Keratinocyte (primary cell): ENCODE data around the gene GGA1. TPM values are rescaled to one million over a fixed set of nuclear protein-coding genes. Genes with fewer than 3 reads are reported as not detected.

ENCODE experiments used
- DNase-seq: peaks from one replicate; pipeline ENCODE4 v3.0.0-alpha.2; 2011; ENCODE audit warnings: low read depth, missing footprints, low spot score
- FAIRE-seq: peaks from 2 replicates; lab custom pipeline; 2011; peaks lifted over from hg19 to GRCh38; lab: Jason Lieb, UNC
- H2AFZ ChIP-seq: 2 replicates; pipeline ENCODE4 v1.6.0; 2012; ENCODE audit warnings: low read length, control low read depth, inconsistent platforms; ENCODE audit not compliant: control insufficient read depth
- H3K27ac ChIP-seq: 2 replicates; pipeline ENCODE4 v1.5.1; 2011; ENCODE audit warnings: low read length; ENCODE audit not compliant: control insufficient read depth, insufficient read depth
- H3K27me3 ChIP-seq: 3 replicates; pipeline ENCODE4 v1.6.0; 2011; ENCODE audit warnings: low read length; ENCODE audit not compliant: control insufficient read depth, insufficient read depth; ENCODE audit errors: extremely low read depth
- H3K36me3 ChIP-seq, 2 experiments: 2 replicates in 1 of 2; 3 replicates in 1 of 2; pipeline ENCODE4 v1.5.1; 2011; ENCODE audit warnings: low read length in 2 of 2, mild to moderate bottlenecking in 1 of 2; ENCODE audit not compliant: control insufficient read depth in 2 of 2, insufficient read depth in 2 of 2; ENCODE audit errors: extremely low read depth in 1 of 2
- H3K4me1 ChIP-seq: 3 replicates; pipeline ENCODE4 v1.5.1; 2011; ENCODE audit warnings: low read length; ENCODE audit not compliant: control insufficient read depth, insufficient read depth; ENCODE audit errors: extremely low read depth
- H3K4me2 ChIP-seq: 3 replicates; pipeline ENCODE4 v1.6.0; 2011; ENCODE audit warnings: low read depth, low read length; ENCODE audit not compliant: control insufficient read depth, insufficient read depth; ENCODE audit errors: extremely low read depth
- H3K4me3 ChIP-seq, 3 experiments: fragments of 200-600 bp in 1 of 3; sonication (generic) in 1 of 3; 2 replicates in 2 of 3; 3 replicates in 1 of 3; pipeline ENCODE4 v1.5.1; 2011 to 2016; ENCODE audit warnings: low read length in 3 of 3, mild to moderate bottlenecking in 3 of 3, control low read depth in 2 of 3, inconsistent platforms in 1 of 3, low read depth in 1 of 3, mixed read lengths in 1 of 3, mixed run types in 1 of 3, moderate library complexity in 1 of 3; ENCODE audit not compliant: control insufficient read depth in 2 of 3, insufficient read depth in 2 of 3; ENCODE audit errors: extremely low read depth in 1 of 3
- H3K79me2 ChIP-seq: 2 replicates; pipeline ENCODE4 v1.6.0; 2012; ENCODE audit warnings: low read length; ENCODE audit not compliant: control insufficient read depth, insufficient read depth
- H3K9ac ChIP-seq: 3 replicates; pipeline ENCODE4 v1.6.0; 2011; ENCODE audit warnings: low read length; ENCODE audit not compliant: control insufficient read depth, insufficient read depth; ENCODE audit errors: extremely low read depth
- H3K9me1 ChIP-seq: 3 replicates; pipeline ENCODE4 v1.6.0; 2011; ENCODE audit warnings: low read length; ENCODE audit not compliant: control insufficient read depth, insufficient read depth; ENCODE audit errors: extremely low read depth
- H3K9me3 ChIP-seq: 2 replicates; pipeline ENCODE4 v1.5.1; 2012; ENCODE audit warnings: low read depth, low read length; ENCODE audit not compliant: control insufficient read depth
- H4K20me1 ChIP-seq: 3 replicates; pipeline ENCODE4 v1.6.0; 2011; ENCODE audit warnings: low read length; ENCODE audit not compliant: control insufficient read depth, insufficient read depth; ENCODE audit errors: extremely low read depth
- EZH2 ChIP-seq: IDR thresholded peaks from one replicate; pipeline ENCODE4 v1.6.1; 2012; ENCODE audit warnings: inconsistent platforms, mild to moderate bottlenecking, low read length, moderate library complexity
- dilution Hi-C: fragments of 300-500 bp; cut with MboI; formaldehyde crosslinking; loops from one replicate; pipeline ENCODE4 v1.7.0; 2020; ENCODE audit warnings: low sequenced_read_pairs; ENCODE audit not compliant: extremely low pct_ligation_motif_present
- polyA plus RNA-seq, 5 experiments: library from polyadenylated mRNA; depleted of rRNA in 3 of 5; stranded (reverse) in 3 of 5; stranded (forward) in 1 of 5; unstranded in 1 of 5; fragments of >200 nt; gene quantifications; 1 replicate in 1 of 5; 2 replicates in 3 of 5; 3 replicates in 1 of 5; pipeline versions ENCODE4 v1.2.1 to v1.2.3, GENCODE V29; 2011 to 2012; ENCODE audit warnings: missing spikeins in 2 of 5, low read depth in 1 of 5, low replicate concordance in 1 of 5
- TF ChIP-seq, protein P1 (sequence below), 3 experiments: IDR thresholded peaks in 1 of 3; conservative IDR thresholded peaks in 1 of 3; optimal IDR thresholded peaks in 1 of 3; 2 replicates in 2 of 3; 3 replicates in 1 of 3; pipeline versions ENCODE3 to v1.5.1; 2011; ENCODE audit warnings: low read length in 3 of 3, mild to moderate bottlenecking in 3 of 3, moderate library complexity in 2 of 3, control low read depth in 1 of 3, inconsistent platforms in 1 of 3; ENCODE audit not compliant: insufficient read depth in 2 of 3; ENCODE audit errors: extremely low read depth in 1 of 3

The GGA1 gene
- polyA plus RNA-seq, 1 donor (not counting 4 experiments of a cell fraction or from before 2014, with no cell fraction given) = 29.2 TPM

DNA sequence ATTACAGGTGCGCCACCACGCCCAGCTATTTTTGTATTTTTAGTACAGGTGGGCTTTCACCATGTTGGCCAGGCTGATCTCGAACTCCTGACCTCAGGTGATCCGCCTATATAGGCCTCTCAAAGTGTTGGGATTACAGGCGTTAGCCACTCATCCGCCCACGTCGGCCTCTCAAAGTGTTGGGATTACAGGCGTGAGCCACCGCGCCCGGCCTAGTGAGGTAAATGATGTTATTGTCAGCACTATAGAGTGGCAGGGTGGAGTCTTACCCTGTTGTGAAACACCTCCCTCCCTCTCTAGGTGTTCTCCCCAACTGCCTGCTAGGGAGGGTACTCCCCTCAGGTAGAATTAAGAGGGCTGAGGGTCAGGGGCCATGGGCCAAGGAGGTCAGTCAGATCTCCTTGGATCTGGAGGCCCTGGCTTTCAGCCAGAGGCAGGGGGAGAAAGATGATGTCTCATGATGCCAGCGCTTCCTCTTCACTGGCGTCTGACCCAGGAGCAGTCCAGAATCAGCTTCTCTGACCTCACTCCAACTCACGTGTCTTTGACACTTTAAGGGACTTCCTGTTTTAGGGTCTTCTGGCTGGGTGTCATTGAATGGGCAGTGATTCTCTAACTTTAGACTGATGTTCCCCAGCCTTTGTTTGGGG, 2.0 kb downstream of the GGA1 start:
- no peak for DNase-seq
- no peak for TF ChIP-seq EZH2
- TF ChIP-seq, protein P1, sequence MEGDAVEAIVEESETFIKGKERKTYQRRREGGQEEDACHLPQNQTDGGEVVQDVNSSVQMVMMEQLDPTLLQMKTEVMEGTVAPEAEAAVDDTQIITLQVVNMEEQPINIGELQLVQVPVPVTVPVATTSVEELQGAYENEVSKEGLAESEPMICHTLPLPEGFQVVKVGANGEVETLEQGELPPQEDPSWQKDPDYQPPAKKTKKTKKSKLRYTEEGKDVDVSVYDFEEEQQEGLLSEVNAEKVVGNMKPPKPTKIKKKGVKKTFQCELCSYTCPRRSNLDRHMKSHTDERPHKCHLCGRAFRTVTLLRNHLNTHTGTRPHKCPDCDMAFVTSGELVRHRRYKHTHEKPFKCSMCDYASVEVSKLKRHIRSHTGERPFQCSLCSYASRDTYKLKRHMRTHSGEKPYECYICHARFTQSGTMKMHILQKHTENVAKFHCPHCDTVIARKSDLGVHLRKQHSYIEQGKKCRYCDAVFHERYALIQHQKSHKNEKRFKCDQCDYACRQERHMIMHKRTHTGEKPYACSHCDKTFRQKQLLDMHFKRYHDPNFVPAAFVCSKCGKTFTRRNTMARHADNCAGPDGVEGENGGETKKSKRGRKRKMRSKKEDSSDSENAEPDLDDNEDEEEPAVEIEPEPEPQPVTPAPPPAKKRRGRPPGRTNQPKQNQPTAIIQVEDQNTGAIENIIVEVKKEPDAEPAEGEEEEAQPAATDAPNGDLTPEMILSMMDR (optimal IDR thresholded peaks at IDR 0.05 in 1 of 3, IDR thresholded peaks at IDR 0.05 in 1 of 3, conservative IDR thresholded peaks at IDR 0.05 in 1 of 3; ENCODE audit: extremely low read depth in 1 of 3, insufficient read depth in 2 of 3, low read length in 3 of 3) = no peak
- H3K4me2 ChIP-seq = no peak overlapping the region
- no peaks in the 10 kb centered on the region for H3K9me1 ChIP-seq
- H3K4me1 ChIP-seq = peaks cover 30% of the 10 kb centered on the region
- H3K9ac ChIP-seq = no peak overlapping the region
- H3K9me3 ChIP-seq = no peaks in the 10 kb centered on the region
- no peak for FAIRE-seq
- no peaks in the 10 kb centered on the region for H4K20me1 ChIP-seq
- no peak overlapping the region for H3K4me3 ChIP-seq
- H3K36me3 ChIP-seq = peaks cover 6 to 12% of the 10 kb centered on the region in 2 experiments
- H2AFZ ChIP-seq = no peak overlapping the region
- dilution Hi-C loops = no loop called here
- H3K79me2 ChIP-seq = peaks cover 29% of the 10 kb centered on the region
- H3K27ac ChIP-seq = no peak overlapping the region
- no peaks in the 10 kb centered on the region for H3K27me3 ChIP-seq

DNA sequence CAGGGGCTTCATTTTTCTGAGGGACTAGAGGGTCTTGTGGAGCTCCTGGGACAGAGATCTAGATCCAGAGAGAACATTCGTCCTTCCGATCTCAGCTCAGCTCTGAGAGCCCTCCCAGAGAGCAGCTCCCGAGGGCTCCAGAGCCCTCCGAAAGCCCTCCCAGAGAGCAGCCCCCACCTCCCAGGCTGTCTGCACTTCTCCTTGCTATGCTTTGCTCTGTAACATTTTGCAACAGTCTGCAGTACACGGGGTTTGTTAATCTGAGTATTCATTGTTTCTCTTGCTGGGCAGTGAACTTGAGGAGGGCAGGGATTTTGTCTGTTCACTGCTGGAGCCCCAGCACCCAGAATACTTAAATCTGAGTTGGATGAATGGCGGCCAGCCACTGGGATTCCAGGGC, 2.6 kb downstream of the GGA1 start:
- FAIRE-seq = no peak
- DNase-seq = no peak

More for the DNA sequence above, 2.6 kb downstream of the GGA1 start:
- peaks cover 8 to 13% of the 10 kb centered on the region in 2 experiments for H3K36me3 ChIP-seq
- H3K9me1 ChIP-seq = no peaks in the 10 kb centered on the region
- no peak for TF ChIP-seq EZH2
- TF ChIP-seq, protein P1 (optimal IDR thresholded peaks at IDR 0.05 in 1 of 3, IDR thresholded peaks at IDR 0.05 in 1 of 3, conservative IDR thresholded peaks at IDR 0.05 in 1 of 3; ENCODE audit: extremely low read depth in 1 of 3, insufficient read depth in 2 of 3, low read length in 3 of 3) = no peak
- H3K4me3 ChIP-seq = no peak overlapping the region
- no peak overlapping the region for H3K9ac ChIP-seq
- H4K20me1 ChIP-seq = no peaks in the 10 kb centered on the region
- peaks cover 29% of the 10 kb centered on the region for H3K79me2 ChIP-seq
- dilution Hi-C loops = no loop called here
- peaks cover 30% of the 10 kb centered on the region for H3K4me1 ChIP-seq
- no peaks in the 10 kb centered on the region for H3K27me3 ChIP-seq
- H3K9me3 ChIP-seq = no peaks in the 10 kb centered on the region
- no peak overlapping the region for H3K27ac ChIP-seq
- H3K4me2 ChIP-seq = no peak overlapping the region
- H2AFZ ChIP-seq = no peak overlapping the region
